HUES64 (cell line): Measurements from ENCODE around the gene HMGXB3.
A peak's percentile ranks its signal among the peaks of the same experiment; 100 is the strongest.

Experiments used
- H3K27ac ChIP-seq: 2 replicates; pipeline ENCODE4 v1.7.0; 2013; ENCODE audit warnings: low read depth, low read length, inconsistent platforms
- H3K27me3 ChIP-seq: 2 replicates; pipeline ENCODE4 v1.6.1; 2013; ENCODE audit warnings: mild to moderate bottlenecking, low read length; ENCODE audit not compliant: insufficient read depth
- H3K36me3 ChIP-seq: 2 replicates; pipeline ENCODE4 v1.6.1; 2013; ENCODE audit warnings: mild to moderate bottlenecking, low read length; ENCODE audit not compliant: insufficient read depth
- H3K4me1 ChIP-seq: 2 replicates; pipeline ENCODE4 v1.6.1; 2013; ENCODE audit warnings: mild to moderate bottlenecking, low read length, moderate library complexity; ENCODE audit not compliant: insufficient read depth
- H3K4me3 ChIP-seq: 2 replicates; pipeline ENCODE4 v1.5.1; 2013; ENCODE audit warnings: mild to moderate bottlenecking, low read length, moderate library complexity
- H3K9ac ChIP-seq: 2 replicates; pipeline ENCODE4 v1.6.1; 2013; ENCODE audit warnings: mild to moderate bottlenecking, low read depth, low read length
- H3K9me3 ChIP-seq: 2 replicates; pipeline ENCODE4 v1.6.1; 2013; ENCODE audit warnings: low read depth, low read length; ENCODE audit not compliant: insufficient read depth
- WGBS: fragments of 150-250, 120-280 bp; methylation state at CpG from one replicate; pipeline ENCODE4 v1.1.7; 2013; ENCODE audit warnings: missing lambda C conversion rate; 5-methylcytosine and 5-hydroxymethylcytosine counted together

Gene HMGXB3

GRCh38 chr5:150007050-150007449, 6.5 kb downstream of the HMGXB3 start:
- no peaks in the 10 kb centered on the region for H3K9me3 ChIP-seq
- no peak overlapping the region for H3K9ac ChIP-seq
- no peaks in the 10 kb centered on the region for H3K27me3 ChIP-seq
- H3K4me3 ChIP-seq = no peak overlapping the region
- H3K27ac ChIP-seq = no peak overlapping the region
- H3K36me3 ChIP-seq = peaks cover 77% of the 10 kb centered on the region
- no peaks in the 10 kb centered on the region for H3K4me1 ChIP-seq

GRCh38 chr5:150009671-150010387, 9.3 kb downstream of the HMGXB3 start:
- 96% methylated on average over 6 of the region's 6 CpGs for WGBS
- Histone ChIP-seq H3K4me1 (no peaks in the 10 kb centered on the region), H3K27ac (no peak overlapping the region), H3K9me3 (peaks cover 4% of the 10 kb centered on the region; the same call in 1 of the 2 replicates), H3K9ac (no peak overlapping the region), H3K36me3 (peaks cover 95% of the 10 kb centered on the region), H3K27me3 (no peaks in the 10 kb centered on the region), H3K4me3 (no peak overlapping the region)

GRCh38 chr5:150013931-150014330, 13.4 kb downstream of the HMGXB3 start:
- WGBS = 95% methylated on average over 4 of the region's 4 CpGs
- Histone ChIP-seq H3K36me3 (peaks cover 98% of the 10 kb centered on the region), H3K4me3 (no peak overlapping the region), H3K27ac (no peak overlapping the region), H3K27me3 (no peaks in the 10 kb centered on the region), H3K9me3 (peaks cover 14% of the 10 kb centered on the region; the same call in 1 of the 2 replicates), H3K4me1 (no peaks in the 10 kb centered on the region), H3K9ac (no peak overlapping the region)

- no peak overlapping the region for H3K9ac ChIP-seq
- peaks cover 14% of the 10 kb centered on the region; the same call in 1 of the 2 replicates for H3K9me3 ChIP-seq
- no peak overlapping the region for H3K4me3 ChIP-seq
- no peaks in the 10 kb centered on the region for H3K4me1 ChIP-seq
- no peaks in the 10 kb centered on the region for H3K27me3 ChIP-seq
- no peak overlapping the region for H3K27ac ChIP-seq
- H3K36me3 ChIP-seq = peaks cover 98% of the 10 kb centered on the region
- 94% methylated on average over 3 of the region's 3 CpGs for WGBS
These were observed 13.9 kb downstream of the HMGXB3 start for GRCh38 chr5:150014456-150014855.

GRCh38 chr5:150015415-150015814, 14.9 kb downstream of the HMGXB3 start:
- no peaks in the 10 kb centered on the region for H3K27me3 ChIP-seq
- H3K4me3 ChIP-seq = no peak overlapping the region
- H3K4me1 ChIP-seq = no peaks in the 10 kb centered on the region
- H3K9ac ChIP-seq = no peak overlapping the region
- H3K9me3 ChIP-seq = peaks cover 14% of the 10 kb centered on the region; the same call in 1 of the 2 replicates
- H3K36me3 ChIP-seq = peaks cover 98% of the 10 kb centered on the region
- H3K27ac ChIP-seq = no peak overlapping the region
- WGBS = 100% methylated on average over 2 of the region's 3 CpGs

- H3K9me3 ChIP-seq = peaks cover 14% of the 10 kb centered on the region; the same call in 1 of the 2 replicates
- H3K4me1 ChIP-seq = peaks cover 7% of the 10 kb centered on the region; the same call in 1 of the 2 replicates
- peaks cover 99% of the 10 kb centered on the region for H3K36me3 ChIP-seq
- H3K27ac ChIP-seq = no peak overlapping the region
- H3K4me3 ChIP-seq = no peak overlapping the region
- no peak overlapping the region for H3K9ac ChIP-seq
- H3K27me3 ChIP-seq = no peaks in the 10 kb centered on the region
These were observed 16.0 kb downstream of the HMGXB3 start for GRCh38 chr5:150016537-150016936.

GRCh38 chr5:150017226-150018005, 16.9 kb downstream of the HMGXB3 start:
- peaks cover 100% of the 10 kb centered on the region for H3K36me3 ChIP-seq
- H3K4me3 ChIP-seq = no peak overlapping the region
- peaks cover 16% of the 10 kb centered on the region for H3K4me1 ChIP-seq
- H3K9me3 ChIP-seq = peaks cover 14% of the 10 kb centered on the region; the same call in 1 of the 2 replicates
- 87% methylated on average over 4 of the region's 6 CpGs for WGBS
- no peaks in the 10 kb centered on the region for H3K27me3 ChIP-seq
- no peak overlapping the region for H3K27ac ChIP-seq
- H3K9ac ChIP-seq = no peak overlapping the region

GRCh38 chr5:150020249-150020648, 19.7 kb downstream of the HMGXB3 start:
- H3K4me1 ChIP-seq = peaks cover 23% of the 10 kb centered on the region
- H3K9me3 ChIP-seq = peaks cover 9% of the 10 kb centered on the region; the same call in 1 of the 2 replicates
- no peak overlapping the region for H3K4me3 ChIP-seq
- WGBS = 92% methylated on average over 1 of the region's 1 CpG
- H3K36me3 ChIP-seq = peaks cover 99% of the 10 kb centered on the region
- H3K9ac ChIP-seq = no peak overlapping the region
- H3K27ac ChIP-seq = no peak overlapping the region
- H3K27me3 ChIP-seq = no peaks in the 10 kb centered on the region

- Histone ChIP-seq H3K9ac (peak overlapping the region; percentile 39; the same call in 1 of the 2 replicates), H3K27ac (peak overlapping the region; percentile 85), H3K4me3 (no peak overlapping the region), H3K36me3 (peaks cover 96% of the 10 kb centered on the region), H3K4me1 (peaks cover 23% of the 10 kb centered on the region), H3K9me3 (no peaks in the 10 kb centered on the region), H3K27me3 (no peaks in the 10 kb centered on the region)
- 46% methylated on average over 13 of the region's 13 CpGs for WGBS
These were observed 21.1 kb downstream of the HMGXB3 start for GRCh38 chr5:150021491-150022157.

GRCh38 chr5:150022158-150022531, 21.6 kb downstream of the HMGXB3 start:
- WGBS = 98% methylated on average over 1 of the region's 1 CpG
- Histone ChIP-seq H3K4me1 (peaks cover 23% of the 10 kb centered on the region), H3K36me3 (peaks cover 96% of the 10 kb centered on the region), H3K9me3 (no peaks in the 10 kb centered on the region), H3K9ac (peak overlapping the region; percentile 39; the same call in 1 of the 2 replicates), H3K4me3 (no peak overlapping the region), H3K27ac (peak overlapping the region; percentile 85), H3K27me3 (no peaks in the 10 kb centered on the region)

GRCh38 chr5:150022681-150023080, 22.1 kb downstream of the HMGXB3 start:
- Histone ChIP-seq H3K9ac (peak overlapping the region; percentile 38; the same call in 1 of the 2 replicates), H3K27me3 (no peaks in the 10 kb centered on the region), H3K36me3 (peaks cover 96% of the 10 kb centered on the region), H3K27ac (peak overlapping the region; percentile 85; the same call in 1 of the 2 replicates), H3K9me3 (no peaks in the 10 kb centered on the region), H3K4me3 (no peak overlapping the region), H3K4me1 (peaks cover 23% of the 10 kb centered on the region)
- WGBS = 73% methylated on average over 2 of the region's 2 CpGs
